ENCODE results near the gene TTC39C. TPM values are rescaled to one million over a fixed set of nuclear protein-coding genes. Genes with fewer than 3 reads are reported as not detected.

The TTC39C gene
- total RNA-seq, 2 experiments from 2014 or later, result 31.4 to 47.0 TPM

- Histone ChIP-seq H3K4me1 (ENCODE audit: insufficient read depth, low read length, poor library complexity, severe bottlenecking) (peaks cover 27% of the 10 kb centered on the region), H3K4me2 (ENCODE audit: low read length) (peak overlapping the region; percentile 35), H3K79me2 (ENCODE audit: insufficient read depth, low read depth, low read length) (no peaks in the 10 kb centered on the region), H3K4me3 (ENCODE audit: low read depth, low read length, poor library complexity, severe bottlenecking) (no peak overlapping the region), H3K9me2 (ENCODE audit: insufficient read depth, low read length) (no peaks in the 10 kb centered on the region), H2AFZ (ENCODE audit: low read length) (peak overlapping the region; percentile 70; the same call in 1 of the 2 replicates), H3K27ac (ENCODE audit: low read depth, low read length, poor library complexity, severe bottlenecking) (no peak overlapping the region), H3K36me3 (ENCODE audit: insufficient read depth, low read length) (no peaks in the 10 kb centered on the region), H3K9me3 (ENCODE audit: low read length) (no peaks in the 10 kb centered on the region), H4K20me1 (ENCODE audit: insufficient read depth, low read length) (no peaks in the 10 kb centered on the region)
- peak; percentile 59 for DNase-seq (ENCODE audit: low spot score)
- no TSS peak for BruUV-seq (replicated peaks)
- no peak for TF ChIP-seq EZH2phosphoT487 (IDR thresholded peaks at IDR 0.05; ENCODE audit: borderline replicate concordance, low read depth, low read length)
- TF ChIP-seq CTCF (conservative IDR thresholded peaks at IDR 0.05; ENCODE audit: low read length), result no peak
- intact Hi-C loops (cut with micrococcal nuclease; ENCODE audit: unreplicated experiment), result no loop called here
- POLR2A ChIA-PET, result interaction anchor here (0.5 to 1.4 kb wide), 4 partner anchors 30 to 38 kb away, joined by 3 to 11 read pairs (median 4); no protein-coding TSS in a partner anchor
- CTCF ChIA-PET (ENCODE audit: unreplicated experiment), result interaction anchor here (1.4 kb wide), 1 partner anchor 8 kb away, joined by 3 read pairs; no protein-coding TSS in a partner anchor
Observed at GRCh38 chr18:23967321-23968089, 47.0 kb upstream of the TTC39C start.

- H4K20me1 ChIP-seq (ENCODE audit: insufficient read depth, low read length), result no peaks in the 10 kb centered on the region
- POLR2A ChIA-PET, result interaction anchor here (0.5 to 1.2 kb wide), 8 partner anchors 10 to 1591 kb away, joined by 3 to 4 read pairs (median 4); no protein-coding TSS in a partner anchor
- H2AFZ ChIP-seq (ENCODE audit: low read length), result no peak overlapping the region
- H3K4me3 ChIP-seq (ENCODE audit: low read depth, low read length, poor library complexity, severe bottlenecking), result no peak overlapping the region
- H3K36me3 ChIP-seq (ENCODE audit: insufficient read depth, low read length), result no peaks in the 10 kb centered on the region
- no peak overlapping the region for H3K27ac ChIP-seq (ENCODE audit: low read depth, low read length, poor library complexity, severe bottlenecking)
- no TSS peak for BruUV-seq (replicated peaks)
- CTCF ChIA-PET (ENCODE audit: unreplicated experiment), result interaction anchor here (1.1 kb wide), 1 partner anchor 23 kb away, joined by 3 read pairs; no protein-coding TSS in a partner anchor
- no peaks in the 10 kb centered on the region for H3K79me2 ChIP-seq (ENCODE audit: insufficient read depth, low read depth, low read length)
- intact Hi-C loops (cut with micrococcal nuclease; ENCODE audit: unreplicated experiment), result no loop called here
- H3K9me3 ChIP-seq (ENCODE audit: low read length), result no peaks in the 10 kb centered on the region
- H3K9me2 ChIP-seq (ENCODE audit: insufficient read depth, low read length), result no peaks in the 10 kb centered on the region
- no peak for DNase-seq (ENCODE audit: low spot score)
- H3K4me1 ChIP-seq (ENCODE audit: insufficient read depth, low read length, poor library complexity, severe bottlenecking), result peaks cover 27% of the 10 kb centered on the region
- TF ChIP-seq EZH2phosphoT487 (IDR thresholded peaks at IDR 0.05; ENCODE audit: borderline replicate concordance, low read depth, low read length) (no peak), CTCF (conservative IDR thresholded peaks at IDR 0.05; ENCODE audit: low read length) (no peak)
- no peak overlapping the region for H3K4me2 ChIP-seq (ENCODE audit: low read length)
Observed at GRCh38 chr18:23968638-23969604, 45.6 kb upstream of the TTC39C start.
